Measurements from ENCODE around the gene NUTM2G.
"Not testable (repeated sequence)": the region's sequence is repeated elsewhere in the genome, so short reads cannot be mapped to it uniquely, and the experiment has no call there.

DNA sequence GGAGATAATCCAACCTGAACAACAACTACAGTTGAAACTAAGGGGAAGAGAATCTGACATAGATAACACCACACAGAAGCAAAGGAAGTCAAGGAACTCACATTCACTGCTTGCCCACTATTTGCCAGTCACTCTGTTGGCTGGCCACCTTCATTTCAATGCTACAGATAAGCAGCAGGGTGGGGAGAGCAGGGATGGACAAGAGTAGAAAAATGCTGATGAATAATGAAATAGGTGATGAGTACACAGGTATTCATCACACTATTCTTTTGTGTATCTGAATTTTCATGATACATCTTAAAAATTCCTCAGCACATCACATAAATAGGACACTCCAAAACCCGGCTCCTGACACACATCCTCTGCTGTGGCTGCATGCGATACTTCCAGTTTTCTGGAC, 21.9 kb downstream of the NUTM2G start:
- TF ChIP-seq, protein P1, sequence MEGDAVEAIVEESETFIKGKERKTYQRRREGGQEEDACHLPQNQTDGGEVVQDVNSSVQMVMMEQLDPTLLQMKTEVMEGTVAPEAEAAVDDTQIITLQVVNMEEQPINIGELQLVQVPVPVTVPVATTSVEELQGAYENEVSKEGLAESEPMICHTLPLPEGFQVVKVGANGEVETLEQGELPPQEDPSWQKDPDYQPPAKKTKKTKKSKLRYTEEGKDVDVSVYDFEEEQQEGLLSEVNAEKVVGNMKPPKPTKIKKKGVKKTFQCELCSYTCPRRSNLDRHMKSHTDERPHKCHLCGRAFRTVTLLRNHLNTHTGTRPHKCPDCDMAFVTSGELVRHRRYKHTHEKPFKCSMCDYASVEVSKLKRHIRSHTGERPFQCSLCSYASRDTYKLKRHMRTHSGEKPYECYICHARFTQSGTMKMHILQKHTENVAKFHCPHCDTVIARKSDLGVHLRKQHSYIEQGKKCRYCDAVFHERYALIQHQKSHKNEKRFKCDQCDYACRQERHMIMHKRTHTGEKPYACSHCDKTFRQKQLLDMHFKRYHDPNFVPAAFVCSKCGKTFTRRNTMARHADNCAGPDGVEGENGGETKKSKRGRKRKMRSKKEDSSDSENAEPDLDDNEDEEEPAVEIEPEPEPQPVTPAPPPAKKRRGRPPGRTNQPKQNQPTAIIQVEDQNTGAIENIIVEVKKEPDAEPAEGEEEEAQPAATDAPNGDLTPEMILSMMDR (conservative IDR thresholded peaks at IDR 0.05; ENCODE audit: low read length), result not testable (repeated sequence)
- not testable (repeated sequence) for TF ChIP-seq EZH2phosphoT487 (IDR thresholded peaks at IDR 0.05; ENCODE audit: borderline replicate concordance, low read depth, low read length)
